Stimulated activated CD8-positive, alpha-beta memory T cell treated with anti-CD3 and anti-CD28 coated beads, Interleukin-4, amount 100 ng/mL, for 4 hours (primary cell): Measurements from ENCODE around the gene AP3D1.
A peak's percentile ranks its signal among the peaks of the same experiment; 100 is the strongest.
"Not testable (repeated sequence)": the region's sequence is repeated elsewhere in the genome, so short reads cannot be mapped to it uniquely, and the experiment has no call there.

Source experiments
- DNase-seq, 2 donors: peaks; one replicate each; pipeline ENCODE4 v3.0.0-alpha.2; 2020; ENCODE audit warnings: low read depth in 2 of 2, low spot score in 1 of 2

AP3D1 gene

DNA sequence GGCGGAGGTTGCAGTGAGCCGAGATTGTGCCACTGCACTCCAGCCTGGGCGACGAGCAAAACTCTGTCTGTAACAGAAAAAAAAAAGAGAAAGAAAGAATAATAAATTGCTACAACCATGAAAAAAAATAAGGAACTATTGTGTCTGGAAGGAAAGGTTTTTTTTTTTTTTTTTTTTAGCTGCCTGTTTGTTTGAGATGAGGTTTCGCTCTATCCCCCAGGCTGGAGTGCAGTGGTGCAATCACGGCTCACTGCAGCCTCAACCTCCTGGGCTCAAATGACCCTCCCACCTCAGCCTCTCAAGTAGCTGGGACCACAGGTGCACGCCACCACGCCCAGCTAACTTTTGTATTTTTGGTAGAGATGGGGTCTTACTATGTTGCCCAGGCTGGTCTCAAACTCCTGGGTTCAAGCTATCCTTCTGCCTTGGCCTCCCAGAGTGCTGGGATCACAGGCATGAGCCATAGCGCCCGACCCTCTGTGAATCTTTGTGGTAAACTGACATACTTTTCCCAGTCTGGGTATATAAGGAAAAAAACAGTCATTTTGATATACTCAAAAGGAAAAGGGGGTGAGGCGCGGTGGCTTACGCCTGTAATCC is 59.3 kb downstream of the AP3D1 start:
- DNase-seq: not testable (repeated sequence)

DNA sequence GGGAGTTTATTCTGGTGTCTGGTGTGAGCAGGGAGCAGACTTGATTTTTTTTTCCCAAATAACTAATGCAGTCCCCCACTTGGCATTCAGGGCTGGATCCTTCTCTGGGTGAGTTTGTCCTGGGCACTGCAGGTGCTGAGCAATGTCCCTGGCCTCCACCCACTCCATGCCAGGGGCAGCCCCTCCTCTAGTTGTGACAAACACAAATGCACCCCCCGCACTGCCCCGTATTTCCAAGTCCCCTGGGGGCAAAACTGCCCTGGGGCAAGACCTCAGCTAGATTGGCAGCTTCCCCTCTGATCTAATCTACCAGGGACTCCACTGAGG is 61.7 kb downstream of the AP3D1 start:
- no peak for DNase-seq

DNA sequence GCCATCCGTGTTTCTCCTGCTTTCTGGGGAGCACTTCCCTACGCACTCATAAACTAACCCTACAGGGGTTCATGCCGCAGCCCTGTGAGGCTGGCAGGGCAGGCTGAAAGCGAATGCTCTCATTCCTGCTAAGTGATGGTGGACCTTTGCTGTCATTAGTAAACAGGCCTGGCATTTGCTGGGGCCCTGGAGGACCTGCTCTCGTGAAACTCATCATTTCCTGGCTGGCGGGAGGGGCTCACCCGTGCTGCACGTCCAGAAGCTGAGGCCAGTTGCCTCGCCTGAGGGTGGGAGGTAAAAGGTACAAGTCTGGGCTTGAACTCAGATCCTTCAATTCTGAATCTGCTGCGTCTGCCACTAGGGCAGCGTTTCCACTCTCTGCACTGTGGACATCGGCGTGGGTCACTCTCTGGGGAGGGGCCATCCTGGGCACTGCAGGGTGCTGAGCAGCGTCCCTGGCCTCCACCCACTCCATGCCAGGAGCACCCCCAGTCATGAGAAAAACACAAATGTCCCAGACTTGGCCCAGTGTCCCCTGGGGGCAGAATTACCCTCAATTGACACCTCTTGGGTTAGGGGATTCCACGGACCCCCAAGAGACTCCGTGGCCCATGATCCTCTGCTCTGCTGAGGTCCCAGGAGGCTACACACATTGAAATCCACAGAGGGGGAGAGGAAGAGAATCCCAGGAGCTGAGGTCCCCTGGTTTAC is 62.2 kb downstream of the AP3D1 start:
- DNase-seq: no peak

DNA sequence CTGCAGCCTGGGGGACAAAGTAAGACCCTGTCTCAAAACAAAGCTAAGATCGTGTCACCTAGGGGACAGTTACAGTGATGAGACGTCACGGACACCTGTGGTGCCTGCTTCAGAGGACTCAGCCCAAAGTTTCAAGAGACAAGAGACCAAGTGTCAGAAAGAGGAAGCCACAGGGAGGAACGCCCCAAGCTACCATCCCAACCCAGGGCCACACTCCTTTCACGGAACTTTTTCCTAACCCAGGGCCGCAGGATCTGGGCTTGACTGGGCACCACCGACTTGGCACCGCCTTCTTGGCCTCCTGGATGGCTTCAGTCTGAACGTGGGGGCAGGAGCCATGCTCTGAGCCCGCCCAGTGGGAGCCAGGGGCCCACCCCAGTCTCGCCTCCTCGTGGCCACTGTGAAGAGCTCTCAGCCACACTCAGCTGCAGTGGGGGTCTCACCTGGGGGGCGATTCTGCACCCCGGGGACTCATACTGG is 63.7 kb downstream of the AP3D1 start:
- DNase-seq: no peak

DNA sequence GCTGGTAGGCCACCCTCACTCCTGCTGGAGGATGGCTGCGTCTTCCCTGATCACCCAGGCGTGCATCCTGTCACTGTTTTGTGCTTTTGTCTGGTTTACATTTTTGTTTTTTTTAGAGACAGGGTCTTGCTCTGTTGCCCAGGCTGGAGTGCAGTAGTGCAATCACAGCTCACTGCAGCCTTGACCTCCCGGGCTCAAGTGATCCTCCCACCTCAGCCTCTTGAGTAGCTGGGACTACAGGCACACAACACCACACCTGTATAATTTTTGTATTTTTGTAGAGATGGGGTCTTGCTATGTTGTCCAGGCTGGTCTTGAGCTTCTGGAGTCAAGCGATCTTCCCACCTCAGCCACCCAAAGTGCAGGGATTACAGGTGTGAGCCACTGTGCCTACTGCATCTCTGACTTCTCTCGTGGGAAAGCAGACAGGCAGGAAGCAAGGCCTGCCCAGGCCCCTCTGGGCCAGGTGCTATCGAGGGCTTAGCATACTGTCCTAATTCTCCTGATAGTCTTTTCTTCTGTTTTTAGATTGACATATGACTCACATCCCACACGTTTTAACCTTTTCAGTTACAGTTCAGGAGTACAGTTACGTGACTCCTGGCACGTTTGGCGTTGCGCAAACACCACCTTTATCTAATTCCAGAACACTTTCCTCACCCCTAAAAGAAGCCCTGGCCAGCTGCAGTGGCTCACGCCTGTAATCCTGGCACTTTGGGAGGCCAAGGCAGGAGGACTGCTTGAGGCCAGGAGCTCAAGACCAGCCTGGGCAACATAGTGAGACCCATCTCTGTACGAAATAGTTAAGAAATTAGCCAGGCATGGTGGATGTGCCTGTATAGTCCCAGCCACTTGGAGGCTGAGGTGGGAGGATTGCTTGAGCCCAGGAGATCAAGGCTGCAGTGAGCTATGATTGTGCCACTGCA is 64.4 kb downstream of the AP3D1 start:
- not testable (repeated sequence) for DNase-seq

DNA sequence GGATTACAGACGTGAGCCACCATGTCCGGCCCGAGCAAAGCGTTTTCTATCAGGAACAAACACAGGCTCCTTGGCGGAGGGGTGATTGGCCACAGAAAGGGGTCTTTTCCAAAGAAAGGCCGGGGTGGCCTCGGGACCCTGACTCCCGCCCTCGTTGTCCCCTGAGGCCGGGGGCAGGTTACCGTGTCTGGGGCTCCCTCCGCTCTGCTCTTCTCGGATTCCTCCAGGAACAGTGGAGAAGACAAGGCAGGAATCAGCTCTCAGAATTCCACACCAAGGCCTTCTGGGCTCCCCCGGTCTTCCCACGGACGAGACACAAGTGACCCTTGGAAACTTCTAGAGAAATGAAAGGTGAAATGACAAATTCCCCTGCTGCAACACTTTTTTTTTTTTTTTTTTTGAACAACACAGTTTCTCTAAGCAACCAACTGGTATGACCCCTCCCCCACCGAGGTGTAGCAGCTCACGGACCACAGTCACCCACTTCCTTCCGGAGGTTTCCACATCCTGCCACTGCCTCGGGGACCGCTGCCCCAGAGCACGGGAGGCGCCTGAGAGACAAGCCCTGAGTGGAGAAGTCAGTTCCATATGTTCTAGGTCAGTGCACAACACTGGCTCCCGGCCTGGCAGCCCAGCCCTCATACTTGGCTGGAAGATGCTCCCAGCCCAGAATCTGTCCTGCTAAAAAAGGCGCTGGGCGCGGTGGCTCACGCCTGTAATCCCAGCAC is 66.2 kb downstream of the AP3D1 start:
- DNase-seq: peak; percentile 85 to 91

DNA sequence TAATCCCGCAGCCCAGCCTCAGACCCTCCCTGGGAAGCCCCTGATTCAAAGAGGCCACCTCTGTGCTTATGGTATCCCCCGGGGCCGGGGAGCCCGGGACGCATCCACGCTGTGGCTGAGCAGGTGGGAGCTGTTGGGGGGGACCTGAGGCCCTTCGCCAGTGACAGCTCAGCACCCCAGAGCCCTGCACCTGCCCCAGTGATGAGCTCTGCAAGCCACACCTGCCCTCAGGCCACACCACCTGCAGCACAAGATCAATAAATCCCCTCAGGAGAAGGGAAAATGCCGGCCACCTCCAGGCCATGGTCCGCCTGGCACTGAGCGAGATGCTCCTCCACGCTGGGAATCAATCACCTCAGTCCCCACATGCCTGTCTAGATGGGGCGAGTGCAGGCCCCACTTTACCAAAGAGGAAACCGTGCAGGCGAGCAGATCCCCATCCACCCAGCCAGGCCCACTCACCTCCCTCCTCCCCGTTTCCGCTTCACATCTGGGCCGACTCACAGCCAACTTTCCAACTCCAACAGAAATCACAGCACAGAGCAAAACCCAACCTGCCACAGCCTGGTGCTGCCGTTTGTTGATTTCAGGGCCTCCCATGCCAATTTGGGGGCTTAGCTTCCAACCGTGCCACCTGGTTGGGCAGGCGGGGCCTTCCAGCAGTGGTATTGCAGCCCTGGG is 68.1 kb downstream of the AP3D1 start:
- peak in 1 of 2 donors; percentile 56 for DNase-seq

DNA sequence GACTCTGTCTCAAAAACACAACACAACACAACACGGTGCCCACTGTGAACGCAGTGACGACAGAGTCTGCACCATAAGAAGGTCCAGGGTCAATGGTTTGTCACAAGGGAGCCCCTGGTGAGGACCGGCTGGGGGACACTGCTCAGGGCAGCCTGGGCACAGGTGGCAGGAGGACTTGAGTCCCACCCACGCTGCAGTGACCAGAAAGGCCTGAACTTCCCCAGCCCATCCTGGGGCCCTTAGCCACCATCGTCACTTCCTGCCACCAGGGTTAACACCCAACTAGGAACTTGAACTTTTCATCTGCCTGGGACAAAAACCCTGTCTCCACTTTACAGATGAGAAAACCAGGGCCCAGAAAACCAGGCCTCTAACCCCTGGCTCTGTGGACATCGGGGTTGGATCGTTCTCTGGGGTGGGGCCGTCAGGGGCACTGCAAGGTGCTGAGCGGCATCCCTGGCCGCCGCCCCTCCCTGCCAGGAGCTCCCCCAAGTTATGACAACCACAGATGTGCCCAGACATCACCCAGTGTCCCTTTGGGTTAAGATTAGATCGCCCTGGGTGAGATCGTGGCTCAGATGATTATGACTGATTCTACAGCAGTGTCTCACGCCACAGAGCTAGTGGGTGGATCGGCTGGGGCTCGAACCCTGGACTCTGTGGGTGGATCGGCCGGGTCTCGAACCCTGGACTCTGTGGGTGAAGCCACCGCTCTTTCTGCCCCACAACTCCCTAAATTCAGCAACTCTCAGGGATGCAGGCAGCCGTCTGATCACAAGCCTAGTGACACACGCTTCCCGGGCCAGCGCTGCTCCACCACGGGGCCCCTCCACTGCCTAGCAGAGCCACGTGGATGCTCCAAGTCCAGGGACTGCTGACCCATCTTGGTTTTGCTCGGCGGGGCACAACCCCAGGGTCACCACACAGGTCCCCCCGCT is 69.2 kb downstream of the AP3D1 start:
- DNase-seq: no peak

DNA sequence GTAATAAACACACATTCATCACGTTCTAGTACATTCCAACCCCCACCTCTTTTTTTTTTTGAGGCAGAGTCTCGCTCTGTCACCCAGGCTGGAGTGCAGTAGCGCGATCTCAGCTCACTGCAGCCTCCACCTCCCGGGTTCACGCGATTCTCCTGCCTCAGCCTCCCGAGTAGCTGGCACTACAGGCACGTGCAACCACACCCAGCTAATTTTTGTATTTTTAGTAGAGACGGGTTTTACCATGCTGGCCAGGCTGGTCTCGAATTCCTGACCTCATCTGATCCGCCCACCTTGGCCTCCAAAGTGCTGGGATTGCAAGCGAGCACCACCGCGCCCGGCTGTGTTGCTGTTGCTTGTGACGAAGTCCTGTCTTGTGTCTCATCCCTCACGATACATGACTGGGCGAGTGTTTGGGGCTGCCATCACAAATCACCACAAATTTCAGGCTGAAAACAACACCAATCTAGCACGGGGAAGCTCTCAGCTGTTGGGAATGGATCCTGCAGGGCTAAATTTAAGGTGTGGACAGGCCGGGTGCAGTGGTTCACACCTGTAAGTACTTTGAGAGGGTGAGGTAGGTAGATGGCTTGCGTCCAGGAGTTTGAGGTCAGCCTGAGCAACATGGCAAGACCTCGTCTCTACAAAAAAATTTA is 70.9 kb downstream of the AP3D1 start:
- DNase-seq: no peak

DNA sequence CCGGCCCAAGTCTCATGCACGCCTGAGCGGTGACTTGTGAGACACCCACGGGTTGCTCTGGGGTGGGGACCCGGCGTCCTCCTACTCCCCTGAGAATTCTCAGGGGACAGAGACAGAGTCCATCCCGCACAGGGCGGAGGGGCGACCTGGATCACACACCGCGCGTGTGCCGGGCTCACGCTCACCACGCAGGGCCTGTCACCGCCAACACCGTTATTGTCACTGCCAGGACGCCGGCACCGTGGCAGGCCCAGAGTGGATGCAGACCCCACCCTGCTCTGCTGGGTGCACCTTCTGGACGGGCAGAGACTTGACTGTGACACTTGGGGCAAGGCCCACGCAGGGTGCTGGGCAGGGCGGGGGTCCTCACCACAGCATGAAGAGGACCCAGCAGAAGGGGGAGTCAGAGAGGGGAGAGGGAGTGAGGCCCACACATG is 71.5 kb downstream of the AP3D1 start:
- DNase-seq: no peak

DNA sequence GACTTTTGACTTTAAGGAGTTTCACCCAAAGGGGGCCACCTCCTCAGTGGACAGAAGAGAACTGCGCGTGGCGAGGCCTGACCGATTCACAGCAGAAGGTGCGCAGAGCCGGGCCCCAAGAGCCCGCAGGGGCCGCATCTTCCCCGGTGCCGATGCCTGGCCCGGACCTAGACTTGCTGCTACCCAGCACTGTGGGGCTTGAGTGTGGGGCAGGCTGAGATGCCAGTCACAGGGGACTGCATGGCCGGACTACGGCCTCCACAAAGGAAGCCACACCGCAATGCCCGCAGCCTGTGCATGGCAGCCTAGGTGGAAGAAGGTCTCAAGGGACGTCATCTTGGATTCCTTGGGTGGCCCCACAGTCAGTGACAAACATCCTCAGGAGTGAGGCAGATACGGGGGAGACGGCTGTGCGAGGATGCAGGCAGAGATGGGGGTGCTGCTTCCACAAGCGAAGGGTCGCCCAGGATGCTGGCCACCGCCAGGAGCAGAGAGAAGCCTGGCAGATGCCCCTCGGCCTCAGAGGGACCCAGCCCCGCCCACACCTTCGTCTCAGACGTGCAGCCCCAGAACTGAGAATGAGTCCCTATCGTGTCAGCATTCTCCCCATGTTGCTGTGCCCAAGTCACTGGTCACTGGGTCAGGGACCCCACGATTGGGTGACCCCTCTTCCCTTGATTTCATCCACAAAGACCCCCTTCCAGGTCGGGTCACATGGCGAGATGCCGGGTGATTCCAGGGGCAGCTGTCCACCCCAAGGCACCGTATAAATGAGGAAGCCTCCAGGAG is 72.1 kb downstream of the AP3D1 start:
- no peak for DNase-seq

DNA sequence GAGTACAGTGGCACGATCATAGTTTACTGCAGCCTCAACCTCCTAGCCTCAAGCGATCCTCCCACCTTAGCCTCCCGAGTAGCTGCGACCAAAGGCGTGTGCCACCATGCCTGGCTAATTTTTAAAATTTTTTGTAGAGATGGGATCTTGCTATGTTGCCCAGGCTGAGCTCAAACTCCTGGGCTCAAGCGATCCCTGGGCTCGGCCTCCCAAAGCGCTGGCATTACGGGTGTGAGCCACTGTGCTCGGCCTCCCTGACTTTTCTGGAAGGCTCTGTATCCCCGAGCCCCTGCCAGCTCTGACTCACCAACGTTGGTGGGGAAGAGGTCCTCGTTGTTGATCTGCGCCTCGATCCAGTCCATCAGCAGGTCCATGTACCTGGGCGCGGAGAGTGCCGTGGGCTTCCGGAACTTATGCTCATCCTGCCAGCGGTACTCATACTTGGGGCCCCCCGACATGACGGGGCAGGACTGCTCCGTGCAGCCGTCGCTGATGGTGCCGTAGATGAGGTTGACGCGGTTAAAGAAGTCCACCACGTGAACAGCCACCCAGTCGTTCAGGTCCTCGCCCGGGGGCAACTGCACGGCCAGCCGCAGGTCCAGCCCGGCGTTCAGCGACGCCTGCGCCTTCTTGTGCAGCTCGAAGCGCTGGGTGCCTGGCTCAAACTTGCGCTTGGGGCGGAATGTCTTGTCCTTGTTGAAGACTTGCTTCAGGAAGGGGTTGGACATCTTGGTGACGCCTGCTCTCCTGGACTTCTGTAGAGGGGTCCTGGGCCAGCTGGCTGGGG is 73.3 kb downstream of the AP3D1 start:
- no peak for DNase-seq

DNA sequence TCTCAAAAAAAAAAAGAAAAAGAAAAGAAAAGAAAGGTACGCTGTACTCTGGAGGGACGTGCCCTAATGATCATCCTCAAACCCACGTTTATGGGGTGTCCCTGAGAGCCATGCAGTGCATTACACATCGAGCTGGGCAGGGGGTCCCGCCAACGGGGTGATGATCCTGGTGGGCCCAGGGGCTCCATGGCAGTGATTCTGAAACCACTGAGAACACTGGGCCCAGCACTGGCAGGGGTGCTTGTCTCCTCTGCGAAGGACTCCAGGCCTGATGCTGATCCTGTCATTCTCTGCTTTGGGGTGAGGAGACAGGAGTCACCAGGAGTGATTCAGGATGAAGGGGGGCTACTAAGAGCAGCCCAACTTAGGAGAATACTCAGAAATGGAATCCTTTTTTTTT is 74.0 kb downstream of the AP3D1 start:
- DNase-seq: no peak

DNA sequence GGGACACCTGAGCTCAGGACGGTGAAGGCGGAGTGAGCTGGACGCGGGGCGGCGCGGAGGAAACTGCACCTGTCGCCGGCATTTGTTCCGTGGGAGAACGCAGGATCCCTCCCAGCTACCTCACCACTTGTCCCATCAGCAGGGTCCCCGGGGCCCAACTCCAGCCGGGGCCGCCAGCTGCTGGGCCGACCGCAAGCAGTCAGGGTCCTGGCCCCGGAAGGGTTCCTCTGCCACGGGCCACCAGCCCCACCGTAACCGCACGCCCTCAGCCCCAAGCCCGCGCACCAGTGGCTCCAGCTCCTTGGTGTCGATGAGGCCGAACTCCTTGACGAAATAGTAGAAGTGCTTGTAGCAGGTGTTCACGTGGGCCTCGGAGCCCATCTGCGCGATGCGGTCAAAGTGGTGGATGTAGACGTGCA is 74.8 kb downstream of the AP3D1 start:
- DNase-seq: no peak

DNA sequence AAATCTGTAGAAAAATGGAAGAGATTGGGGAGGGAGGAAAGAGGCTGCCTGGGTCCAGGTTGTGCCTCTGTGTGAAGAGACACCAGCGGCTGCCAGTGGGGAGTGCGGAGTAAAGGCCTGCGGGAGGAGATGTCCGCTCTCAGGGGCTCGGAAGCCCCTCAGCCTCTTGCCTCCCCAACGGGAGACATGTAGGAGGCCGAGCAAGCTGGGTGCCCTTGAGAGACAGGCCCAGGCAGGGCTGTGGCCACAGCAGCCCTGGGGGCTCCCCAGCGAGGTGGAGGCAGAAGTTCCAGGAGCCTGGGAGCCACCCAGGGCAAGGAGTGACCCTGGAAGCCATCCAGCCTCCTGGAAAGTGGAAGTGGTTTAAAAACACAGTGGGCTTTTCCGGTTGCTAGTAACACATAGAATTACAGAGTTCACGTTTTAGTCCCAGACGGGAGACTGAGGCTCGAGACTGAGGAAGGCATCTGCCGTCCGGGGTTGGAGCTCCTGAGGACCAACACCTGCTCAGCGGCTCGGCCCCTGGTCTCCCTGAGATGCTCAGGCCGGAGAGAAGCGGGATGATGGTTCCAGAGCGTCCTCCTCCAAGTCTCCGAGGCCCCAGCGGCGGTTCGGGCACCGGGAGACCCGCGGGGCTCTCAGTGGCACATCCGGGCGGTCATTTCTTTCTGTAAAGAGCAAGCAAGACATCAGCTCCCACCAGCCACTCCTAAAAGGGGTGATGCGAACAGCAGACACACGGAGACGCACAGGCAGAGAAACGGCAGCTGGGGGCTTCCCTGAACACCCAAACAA is 78.4 kb downstream of the AP3D1 start:
- DNase-seq: no peak

DNA sequence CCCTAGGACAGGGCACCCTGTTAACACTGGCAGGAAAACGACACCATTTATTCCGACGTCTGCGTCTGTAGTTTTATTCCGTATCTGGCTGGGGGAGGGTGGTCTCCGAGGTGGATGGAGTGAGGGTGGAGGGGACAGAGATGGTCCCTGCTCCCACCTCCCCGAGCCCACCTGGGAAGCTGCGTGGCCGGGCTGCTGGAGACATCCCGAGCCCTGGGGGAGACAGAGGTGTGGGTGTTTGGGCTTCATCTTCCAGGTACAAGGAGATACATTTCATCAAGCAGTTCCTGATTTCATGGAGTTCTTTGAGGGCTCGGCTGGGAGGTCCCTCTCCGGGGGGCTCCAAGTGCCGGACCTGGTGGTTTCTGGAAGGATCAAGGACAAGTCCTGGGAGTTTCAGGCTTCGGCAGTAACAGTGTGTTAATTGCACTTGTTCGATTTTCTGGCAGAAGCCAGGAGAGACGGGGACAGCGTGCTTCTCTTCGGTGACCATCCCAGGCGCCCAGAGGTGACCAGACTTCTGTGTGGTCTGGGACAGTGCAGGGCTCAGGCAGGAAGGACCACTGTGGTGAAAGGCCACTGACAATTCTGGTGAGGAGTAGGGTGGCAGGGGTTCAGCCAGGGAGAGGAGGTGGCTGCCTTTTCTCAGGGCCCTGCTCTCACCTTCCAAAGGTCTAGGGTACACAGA is 80.2 kb downstream of the AP3D1 start:
- no peak for DNase-seq
